Measurements from ENCODE around the gene BTBD9.

The BTBD9 gene

GRCh38 chr6:38164671-38165108, 475.0 kb downstream of the BTBD9 start:
- no peak for DNase-seq (ENCODE audit: extremely low read depth, low read depth)
- TF ChIP-seq, protein P1, sequence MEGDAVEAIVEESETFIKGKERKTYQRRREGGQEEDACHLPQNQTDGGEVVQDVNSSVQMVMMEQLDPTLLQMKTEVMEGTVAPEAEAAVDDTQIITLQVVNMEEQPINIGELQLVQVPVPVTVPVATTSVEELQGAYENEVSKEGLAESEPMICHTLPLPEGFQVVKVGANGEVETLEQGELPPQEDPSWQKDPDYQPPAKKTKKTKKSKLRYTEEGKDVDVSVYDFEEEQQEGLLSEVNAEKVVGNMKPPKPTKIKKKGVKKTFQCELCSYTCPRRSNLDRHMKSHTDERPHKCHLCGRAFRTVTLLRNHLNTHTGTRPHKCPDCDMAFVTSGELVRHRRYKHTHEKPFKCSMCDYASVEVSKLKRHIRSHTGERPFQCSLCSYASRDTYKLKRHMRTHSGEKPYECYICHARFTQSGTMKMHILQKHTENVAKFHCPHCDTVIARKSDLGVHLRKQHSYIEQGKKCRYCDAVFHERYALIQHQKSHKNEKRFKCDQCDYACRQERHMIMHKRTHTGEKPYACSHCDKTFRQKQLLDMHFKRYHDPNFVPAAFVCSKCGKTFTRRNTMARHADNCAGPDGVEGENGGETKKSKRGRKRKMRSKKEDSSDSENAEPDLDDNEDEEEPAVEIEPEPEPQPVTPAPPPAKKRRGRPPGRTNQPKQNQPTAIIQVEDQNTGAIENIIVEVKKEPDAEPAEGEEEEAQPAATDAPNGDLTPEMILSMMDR (IDR thresholded peaks at IDR 0.05; ENCODE audit: low read depth, low read length, missing control alignments), result no peak
- H3K4me3 ChIP-seq (replicated peaks; ENCODE audit: low read depth, low read length), result no peak overlapping the region

- H3K4me3 ChIP-seq (replicated peaks; ENCODE audit: low read depth, low read length), result no peak overlapping the region
- DNase-seq (ENCODE audit: extremely low read depth, low read depth), result no peak
- TF ChIP-seq, protein P1 (IDR thresholded peaks at IDR 0.05; ENCODE audit: low read depth, low read length, missing control alignments), result no peak
Measured at GRCh38 chr6:38164131-38164481, 475.6 kb downstream of the BTBD9 start.

GRCh38 chr6:38163186-38164130, 476.3 kb downstream of the BTBD9 start:
- no peak overlapping the region for H3K4me3 ChIP-seq (replicated peaks; ENCODE audit: low read depth, low read length)
- TF ChIP-seq, protein P1 (IDR thresholded peaks at IDR 0.05; ENCODE audit: low read depth, low read length, missing control alignments), result no peak
- no peak for DNase-seq (ENCODE audit: extremely low read depth, low read depth)

GRCh38 chr6:38162493-38163185, 477.1 kb downstream of the BTBD9 start:
- no peak overlapping the region for H3K4me3 ChIP-seq (replicated peaks; ENCODE audit: low read depth, low read length)
- no peak for DNase-seq (ENCODE audit: extremely low read depth, low read depth)
- TF ChIP-seq, protein P1 (IDR thresholded peaks at IDR 0.05; ENCODE audit: low read depth, low read length, missing control alignments), result no peak

DNA sequence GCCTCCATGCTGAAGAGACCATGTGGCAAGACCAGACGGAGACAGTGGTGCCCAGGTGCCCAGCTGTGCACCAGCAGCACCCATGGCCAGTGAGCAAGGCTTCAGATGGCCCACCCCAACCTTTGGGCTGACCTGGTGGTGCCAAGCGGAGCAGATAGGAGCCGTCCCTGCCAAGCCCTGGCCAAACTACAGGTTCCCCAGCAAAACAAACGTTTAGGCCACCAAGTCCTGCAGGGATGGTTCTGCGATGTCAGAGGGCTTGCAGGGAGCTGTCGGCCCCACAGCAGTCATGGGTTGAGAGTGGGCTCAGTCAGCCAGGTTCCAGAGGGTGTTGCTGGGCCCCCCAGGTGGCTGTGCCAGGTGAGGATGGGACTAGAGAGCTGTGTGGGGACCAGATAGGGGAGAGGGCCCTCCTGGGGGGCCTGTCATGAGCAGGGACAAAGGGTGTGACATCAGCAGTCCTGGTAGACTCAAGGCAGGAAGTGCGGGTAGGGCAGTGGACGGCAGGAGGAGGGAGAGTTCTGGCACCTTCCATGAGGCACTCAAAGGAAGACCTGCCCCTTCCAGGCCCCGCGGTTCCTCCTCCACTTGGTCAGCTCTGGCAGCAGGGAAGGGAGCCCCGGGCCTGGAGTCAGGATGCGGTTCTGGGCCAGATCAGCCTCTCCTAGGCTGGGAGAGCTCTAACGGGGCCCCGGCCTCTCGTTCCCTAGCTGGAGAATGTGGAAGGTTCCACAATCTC, 477.8 kb downstream of the BTBD9 start:
- DNase-seq (ENCODE audit: extremely low read depth, low read depth), result no peak
- TF ChIP-seq, protein P1 (IDR thresholded peaks at IDR 0.05; ENCODE audit: low read depth, low read length, missing control alignments), result no peak

GRCh38 chr6:38161331-38161730, 478.4 kb downstream of the BTBD9 start:
- no peak overlapping the region for H3K4me3 ChIP-seq (replicated peaks; ENCODE audit: low read depth, low read length)

More for the DNA sequence above, 477.8 kb downstream of the BTBD9 start:
- H3K4me3 ChIP-seq (replicated peaks; ENCODE audit: low read depth, low read length), result no peak overlapping the region

More at GRCh38 chr6:38161331-38161730, 478.4 kb downstream of the BTBD9 start:
- TF ChIP-seq, protein P1 (IDR thresholded peaks at IDR 0.05; ENCODE audit: low read depth, low read length, missing control alignments), result no peak
- no peak for DNase-seq (ENCODE audit: extremely low read depth, low read depth)

Data from HFF-Myc (cell line).